Nucleus accumbens (tissue), 56 donors: ENCODE data around the gene STARD3NL.
A peak's percentile ranks its signal among the peaks of the same experiment; 100 is the strongest.
"Not testable (repeated sequence)": the region's sequence is repeated elsewhere in the genome, so short reads cannot be mapped to it uniquely, and the experiment has no call there.

Experiments
- DNase-seq, 56 donors: peaks; one replicate each; lab custom pipeline; 2025; lab: John Stamatoyannopoulos, UW

STARD3NL gene

DNA sequence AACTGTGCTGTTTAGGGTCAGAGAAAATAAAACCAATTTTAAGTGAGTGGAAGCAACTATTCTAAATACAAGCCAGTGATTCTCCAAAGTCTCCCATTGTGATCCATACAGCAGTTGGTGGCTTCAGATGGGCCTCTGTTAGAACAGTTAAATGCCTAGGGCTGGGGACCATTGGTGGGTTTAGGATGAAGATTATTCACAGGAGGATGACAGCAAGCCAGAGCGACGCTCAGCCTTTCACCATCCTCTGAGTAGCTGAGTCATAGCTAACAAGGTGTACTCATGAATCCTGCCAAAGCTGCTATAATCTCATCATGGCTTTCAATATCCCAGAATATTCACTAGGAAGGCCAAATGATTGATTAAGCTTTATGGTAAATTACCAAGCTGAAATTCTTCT is 39.6 kb downstream of the STARD3NL start:
- peak in 1 of 56 donors; percentile 15 for DNase-seq

- DNase-seq = no peak
Observed at GRCh38 chr7:38220452-38220851, 42.4 kb downstream of the STARD3NL start.

GRCh38 chr7:38222481-38223096 is 44.5 kb downstream of the STARD3NL start:
- no peak for DNase-seq

DNA sequence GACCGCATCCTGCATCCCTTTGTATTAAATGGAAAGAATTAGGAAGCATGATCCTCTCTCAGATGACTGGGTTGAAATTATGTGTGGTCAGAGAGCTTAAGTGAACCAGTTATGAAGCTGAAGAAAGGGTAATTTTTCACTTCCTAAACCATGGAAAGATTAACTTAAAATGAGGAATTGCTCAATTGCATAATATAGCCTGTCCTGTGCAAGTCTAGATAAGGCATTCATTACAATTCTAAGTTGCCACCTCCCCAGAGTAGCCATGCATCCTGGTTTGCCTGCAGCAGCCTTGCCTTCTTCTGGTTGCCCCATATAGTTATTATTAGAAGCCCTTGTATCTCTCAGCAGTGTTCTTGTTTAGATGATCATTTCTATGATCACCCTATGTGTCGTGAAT is 45.3 kb downstream of the STARD3NL start:
- no peak for DNase-seq

DNA sequence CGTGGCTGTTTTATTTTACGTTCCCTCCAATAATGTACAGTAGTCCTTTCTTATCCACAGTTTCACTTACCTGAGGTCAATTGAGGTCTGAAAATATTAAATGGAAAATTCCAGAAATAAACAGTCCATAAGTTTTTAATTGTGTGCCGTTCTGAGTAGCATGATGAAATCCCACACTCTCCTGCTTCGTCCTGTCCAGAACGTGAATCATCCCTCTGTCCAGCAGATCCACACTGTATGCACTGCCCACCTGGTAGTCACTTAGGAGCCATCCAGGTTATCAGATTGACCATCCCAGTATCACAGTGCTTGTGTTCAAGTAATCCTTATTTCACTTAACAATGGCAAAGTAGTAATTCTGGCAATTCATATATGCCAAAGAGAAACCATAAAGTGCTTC is 46.3 kb downstream of the STARD3NL start:
- DNase-seq = no peak

DNA sequence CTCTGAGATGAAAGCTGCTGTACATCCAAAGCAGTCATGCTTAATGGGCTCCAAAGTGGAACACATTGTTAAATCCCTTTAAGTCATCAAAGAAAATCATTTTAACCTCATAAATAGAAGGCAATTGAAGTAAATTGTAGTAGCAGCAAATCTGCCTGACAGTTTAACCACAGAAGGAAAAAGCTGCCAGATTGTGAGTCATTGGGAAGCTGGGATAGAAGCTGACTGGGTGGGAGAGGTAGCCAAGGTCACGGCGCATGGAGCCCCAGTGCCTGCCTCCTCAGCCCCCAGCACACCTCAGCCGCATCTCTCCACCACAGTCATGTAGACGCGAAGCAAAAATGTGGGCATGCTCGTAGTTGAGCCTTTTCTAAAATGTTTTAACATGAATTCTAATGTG is 51.3 kb downstream of the STARD3NL start:
- DNase-seq = peak in 1 of 56 donors; percentile 21

DNA sequence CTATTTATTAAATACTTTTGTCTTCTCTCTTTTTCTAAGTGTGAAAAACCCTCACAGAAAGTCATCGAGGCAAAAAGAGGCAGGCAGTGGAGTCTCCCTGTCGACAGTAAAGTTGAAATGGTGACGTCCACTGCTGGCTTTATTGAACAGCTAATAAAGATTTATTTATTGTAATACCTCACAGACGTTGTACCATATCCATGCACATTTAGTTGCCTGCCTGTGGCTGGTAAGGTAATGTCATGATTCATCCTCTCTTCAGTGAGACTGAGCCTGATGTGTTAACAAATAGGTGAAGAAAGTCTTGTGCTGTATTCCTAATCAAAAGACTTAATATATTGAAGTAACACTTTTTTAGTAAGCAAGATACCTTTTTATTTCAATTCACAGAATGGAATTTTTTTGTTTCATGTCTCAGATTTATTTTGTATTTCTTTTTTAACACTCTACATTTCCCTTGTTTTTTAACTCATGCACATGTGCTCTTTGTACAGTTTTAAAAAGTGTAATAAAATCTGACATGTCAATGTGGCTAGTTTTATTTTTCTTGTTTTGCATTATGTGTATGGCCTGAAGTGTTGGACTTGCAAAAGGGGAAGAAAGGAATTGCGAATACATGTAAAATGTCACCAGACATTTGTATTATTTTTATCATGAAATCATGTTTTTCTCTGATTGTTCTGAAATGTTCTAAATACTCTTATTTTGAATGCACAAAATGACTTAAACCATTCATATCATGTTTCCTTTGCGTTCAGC is 52.0 kb downstream of the STARD3NL start:
- no peak for DNase-seq

GRCh38 chr7:38232502-38233366 is 54.7 kb downstream of the STARD3NL start:
- no peak for DNase-seq

DNA sequence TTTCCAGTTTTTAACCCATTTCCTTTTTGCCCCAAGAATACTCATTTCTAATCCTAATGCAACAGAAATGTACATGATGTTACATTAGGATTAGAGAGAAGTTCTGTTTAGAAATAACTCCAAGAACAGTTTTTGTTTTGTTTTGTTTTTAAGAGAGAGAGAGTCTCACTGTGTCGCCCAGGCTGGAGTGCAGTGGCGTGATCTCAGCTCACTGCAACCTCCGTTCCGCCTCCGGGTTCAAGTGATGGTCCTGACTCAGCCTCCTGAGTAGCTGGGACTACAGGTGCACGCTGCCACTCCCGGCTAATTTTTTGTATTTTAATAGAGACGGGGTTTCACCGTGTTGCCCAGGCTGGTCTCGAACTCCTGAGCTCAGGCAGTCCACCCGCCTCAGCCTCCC is 56.7 kb downstream of the STARD3NL start:
- not testable (repeated sequence) for DNase-seq

DNA sequence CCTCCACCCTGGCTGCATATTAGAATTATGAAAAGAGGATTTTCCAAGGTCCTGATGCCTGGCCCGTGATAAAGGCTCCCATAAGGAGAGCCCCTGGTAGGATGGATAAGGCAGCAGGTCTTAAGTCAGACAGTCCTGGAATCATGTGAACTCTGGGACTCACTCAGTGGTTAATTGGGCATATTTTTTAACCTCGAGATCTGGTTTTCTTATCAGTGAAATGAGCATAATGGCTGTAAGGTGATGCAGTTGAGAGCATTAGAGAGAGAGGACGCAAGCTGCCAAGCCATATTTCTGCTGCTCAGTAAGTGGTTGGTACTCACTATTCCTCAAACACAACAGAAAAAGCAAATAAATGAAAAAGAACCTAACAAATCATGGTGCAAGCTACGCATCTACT is 57.6 kb downstream of the STARD3NL start:
- no peak for DNase-seq

DNA sequence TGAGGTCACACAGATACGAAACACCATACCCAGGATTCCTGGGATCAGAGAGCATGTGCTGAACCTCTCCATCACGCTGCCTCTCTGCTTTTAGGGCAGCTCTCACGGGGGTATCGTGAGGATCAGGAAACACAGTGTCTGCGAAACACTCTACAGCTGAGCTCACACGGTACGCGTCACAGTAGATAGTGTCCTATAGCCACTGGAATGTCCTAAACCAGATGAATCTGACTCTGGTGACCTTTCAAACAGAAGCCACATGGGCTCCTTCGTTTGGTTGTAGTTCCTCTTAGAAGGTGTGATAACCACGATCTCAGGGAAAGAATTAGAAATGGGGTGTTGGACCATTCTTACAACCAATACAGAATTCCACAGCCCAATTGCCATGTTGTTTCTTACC is 61.1 kb downstream of the STARD3NL start:
- not testable (repeated sequence) for DNase-seq

GRCh38 chr7:38241071-38241470 is 63.0 kb downstream of the STARD3NL start:
- no peak for DNase-seq

DNA sequence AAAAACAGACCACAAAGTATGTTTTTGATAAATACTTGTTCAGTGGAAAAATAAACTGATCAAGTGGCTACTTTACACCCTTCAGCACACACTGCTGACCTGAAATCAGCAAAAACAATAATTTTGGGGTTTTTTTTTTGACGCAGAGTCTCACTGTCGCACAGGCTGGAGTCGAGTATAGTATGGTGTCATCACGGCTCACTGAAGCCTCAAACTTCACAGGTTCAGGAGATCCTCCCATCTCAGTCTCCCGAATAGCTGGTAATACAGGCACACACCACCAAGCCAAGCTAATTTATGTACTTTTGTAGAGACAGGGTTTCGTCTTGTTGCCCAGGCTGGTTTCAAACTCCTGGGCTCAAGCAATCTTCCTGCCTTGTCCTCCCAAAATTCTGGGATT is 64.8 kb downstream of the STARD3NL start:
- DNase-seq = no peak

DNA sequence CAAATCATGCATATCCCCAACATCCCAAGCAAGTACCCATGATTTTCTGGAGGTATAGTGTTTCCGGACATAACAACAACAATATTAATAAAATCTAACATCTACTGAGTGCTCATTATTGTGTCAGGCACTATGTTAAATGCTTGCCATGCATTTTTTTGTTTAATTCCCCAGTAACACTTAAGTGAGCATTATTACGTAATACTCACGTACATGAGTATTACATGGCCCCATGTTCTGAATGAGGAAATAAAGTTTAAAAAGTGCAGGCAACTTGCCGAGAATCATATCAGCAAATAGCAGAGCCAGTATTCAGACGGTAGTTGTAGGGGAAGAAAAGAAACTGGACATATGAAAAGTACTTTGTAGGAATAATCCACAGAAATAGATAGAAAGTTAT is 65.3 kb downstream of the STARD3NL start:
- not testable (repeated sequence) for DNase-seq

- no peak for DNase-seq
Observed at GRCh38 chr7:38244516-38244915, 66.5 kb downstream of the STARD3NL start.

- no peak for DNase-seq
Observed at GRCh38 chr7:38245409-38245977, 67.4 kb downstream of the STARD3NL start.

- DNase-seq = no peak
Observed at GRCh38 chr7:38248069-38248567, 70.1 kb downstream of the STARD3NL start.

DNA sequence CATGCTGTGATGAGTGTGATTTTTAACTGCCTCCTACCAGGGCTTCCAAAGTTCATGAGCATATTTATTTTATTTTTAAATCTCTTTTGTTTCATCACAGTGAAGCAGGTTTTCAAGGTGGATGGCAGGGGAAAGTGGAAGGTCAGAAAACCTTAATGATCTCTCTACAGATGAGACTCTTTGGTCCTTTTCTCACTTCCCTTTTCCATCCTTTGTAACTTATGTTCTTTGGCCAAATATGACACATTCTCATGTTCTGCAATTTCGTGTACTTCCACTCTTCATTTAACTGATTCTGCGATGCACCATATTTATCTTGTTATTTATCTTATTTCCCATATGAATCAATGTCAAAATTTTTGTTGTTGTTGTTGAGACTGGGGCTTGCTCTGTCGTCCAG is 71.8 kb downstream of the STARD3NL start:
- not testable (repeated sequence) for DNase-seq

DNA sequence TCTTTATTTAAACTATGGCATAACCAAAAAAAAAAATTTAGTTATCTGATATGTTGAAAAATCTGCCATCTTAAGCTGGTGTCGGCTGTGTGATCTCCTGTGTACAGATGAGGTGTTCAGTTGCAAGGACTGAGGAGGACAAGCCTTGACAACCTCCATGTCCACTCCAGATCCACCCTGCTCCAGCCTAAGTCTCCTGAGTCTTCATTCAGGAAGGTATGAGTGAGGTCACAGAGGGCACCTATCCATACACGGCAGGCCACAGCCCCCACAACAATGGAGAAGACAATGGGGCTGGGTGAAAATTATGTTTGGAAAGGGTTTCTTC is 79.3 kb downstream of the STARD3NL start:
- no peak for DNase-seq

- not testable (repeated sequence) for DNase-seq
Observed at GRCh38 chr7:38259157-38259556, 81.1 kb downstream of the STARD3NL start.

GRCh38 chr7:38261601-38262000 is 83.6 kb downstream of the STARD3NL start:
- not testable (repeated sequence) for DNase-seq
